HTR-8/SVneo (cell line): Measurements from ENCODE around the gene CD300LD.
A peak's percentile ranks its signal among the peaks of the same experiment; 100 is the strongest.

ENCODE experiments used
- DNase-seq: peaks from one replicate; pipeline ENCODE4 v3.0.0; 2011; ENCODE audit warnings: low spot score, mixed read lengths; ENCODE audit not compliant: insufficient read length
- FAIRE-seq: peaks from 2 replicates; lab custom pipeline; 2011; peaks lifted over from hg19 to GRCh38; lab: Jason Lieb, UNC

The CD300LD gene

GRCh38 chr17:74608511-74608910 lies 16.4 kb upstream of the CD300LD start:
- FAIRE-seq (no peak), DNase-seq (no peak)

- FAIRE-seq, result no peak
- no peak for DNase-seq
These were observed 15.1 kb upstream of the CD300LD start for GRCh38 chr17:74607221-74607620.

- no peak for FAIRE-seq
These were observed 14.0 kb upstream of the CD300LD start for GRCh38 chr17:74606050-74606449.

GRCh38 chr17:74605361-74605760 lies 13.3 kb upstream of the CD300LD start:
- FAIRE-seq (peak; percentile 74), DNase-seq (peak; percentile 75)

More at GRCh38 chr17:74606050-74606449, 14.0 kb upstream of the CD300LD start:
- DNase-seq, result no peak

GRCh38 chr17:74604761-74605160 lies 12.7 kb upstream of the CD300LD start:
- DNase-seq (no peak), FAIRE-seq (no peak)

GRCh38 chr17:74604200-74604599 lies 12.1 kb upstream of the CD300LD start:
- FAIRE-seq (no peak), DNase-seq (no peak)

- FAIRE-seq (no peak), DNase-seq (no peak)
These were observed 11.7 kb upstream of the CD300LD start for GRCh38 chr17:74603746-74604145.

GRCh38 chr17:74603037-74603635 lies 11.1 kb upstream of the CD300LD start:
- FAIRE-seq, result no peak
- no peak for DNase-seq

GRCh38 chr17:74601944-74602572 lies 10.0 kb upstream of the CD300LD start:
- DNase-seq, result peak; percentile 68
- FAIRE-seq, result peak; percentile 89

- no peak for FAIRE-seq
These were observed 7.4 kb upstream of the CD300LD start for GRCh38 chr17:74599448-74599939.

GRCh38 chr17:74599023-74599399 lies 6.9 kb upstream of the CD300LD start:
- no peak for DNase-seq
- FAIRE-seq, result no peak

More at GRCh38 chr17:74599448-74599939, 7.4 kb upstream of the CD300LD start:
- no peak for DNase-seq

GRCh38 chr17:74598346-74599022 lies 6.4 kb upstream of the CD300LD start:
- DNase-seq (no peak), FAIRE-seq (no peak)

- no peak for DNase-seq
These were observed 5.1 kb upstream of the CD300LD start for GRCh38 chr17:74597069-74597790.

GRCh38 chr17:74595037-74595750 lies 3.1 kb upstream of the CD300LD start:
- FAIRE-seq (no peak), DNase-seq (no peak)

More at GRCh38 chr17:74597069-74597790, 5.1 kb upstream of the CD300LD start:
- FAIRE-seq, result no peak

- no peak for FAIRE-seq
- DNase-seq, result no peak
These were observed 580 bp downstream of the CD300LD start for GRCh38 chr17:74591503-74591902.

GRCh38 chr17:74585711-74586110 lies 6.4 kb downstream of the CD300LD start:
- no peak for FAIRE-seq

GRCh38 chr17:74584292-74585060 lies 7.6 kb downstream of the CD300LD start:
- FAIRE-seq (no peak), DNase-seq (no peak)

More at GRCh38 chr17:74585711-74586110, 6.4 kb downstream of the CD300LD start:
- DNase-seq, result no peak

- FAIRE-seq (no peak), DNase-seq (no peak)
These were observed 9.4 kb downstream of the CD300LD start for GRCh38 chr17:74582633-74583032.

- FAIRE-seq (no peak), DNase-seq (no peak)
These were observed 12.2 kb downstream of the CD300LD start for GRCh38 chr17:74579900-74580299.
